Kidney (tissue), 14 donors: Measurements from ENCODE around the gene CALHM1. TPM values are rescaled to one million over a fixed set of nuclear protein-coding genes. Genes with fewer than 3 reads are reported as not detected.

ENCODE experiments used
- DNase-seq, 5 donors: peaks; one replicate each; pipeline ENCODE4 v3.0.0-alpha.2; 2013 to 2020
- FAIRE-seq: peaks from 2 replicates; lab custom pipeline; 2012; peaks lifted over from hg19 to GRCh38; lab: Jason Lieb, UNC
- H3K27ac ChIP-seq, 2 donors: one replicate each; pipeline ENCODE4 v1.7.0; 2013; ENCODE audit warnings: low read depth in 2 of 2, low read length in 2 of 2, inconsistent platforms in 1 of 2
- H3K27me3 ChIP-seq: one replicate; pipeline ENCODE4 v1.7.1; 2013; ENCODE audit warnings: low read length, inconsistent platforms; ENCODE audit not compliant: control insufficient read depth, insufficient read depth
- H3K36me3 ChIP-seq, 3 donors: one replicate each; pipeline versions ENCODE4 v1.7.0 to v1.7.1; 2013; ENCODE audit warnings: low read length in 3 of 3, control low read depth in 1 of 3, inconsistent platforms in 1 of 3; ENCODE audit not compliant: insufficient read depth in 3 of 3, control insufficient read depth in 2 of 3
- H3K4me1 ChIP-seq, 3 donors: one replicate each; pipeline versions ENCODE4 v1.7.0 to v1.7.1; 2013; ENCODE audit warnings: low read length in 3 of 3, inconsistent platforms in 1 of 3, low read depth in 1 of 3; ENCODE audit not compliant: control insufficient read depth in 2 of 3, insufficient read depth in 2 of 3
- H3K4me3 ChIP-seq, 3 donors: one replicate each; pipeline versions ENCODE4 v1.7.0 to v1.8.1; 2013; ENCODE audit warnings: low read length in 3 of 3, control low read depth in 1 of 3, inconsistent platforms in 1 of 3
- H3K9ac ChIP-seq, 3 donors: one replicate each; pipeline versions ENCODE4 v1.7.0 to v1.7.1; 2013; ENCODE audit warnings: low read length in 3 of 3, control low read depth in 1 of 3, inconsistent platforms in 1 of 3
- H3K9me3 ChIP-seq, 3 donors: one replicate each; pipeline versions ENCODE4 v1.7.0 to v1.7.1; 2013; ENCODE audit warnings: low read length in 3 of 3, control low read depth in 1 of 3, inconsistent platforms in 1 of 3; ENCODE audit not compliant: control insufficient read depth in 2 of 3, insufficient read depth in 1 of 3
- intact Hi-C: fragments of 100-400 bp; cut with DNase I; formaldehyde crosslinking; loops from one replicate; pipeline ENCODE4 v1.11.1; 2022
- polyA plus RNA-seq: library from polyadenylated mRNA; stranded (reverse); fragments of 350-450 nt; fragmentation: Illumina TruSeq; extraction: RNeasy Lipid Tissue Mini Kit (QIAGEN cat#74804); gene quantifications from one replicate; pipeline ENCODE4 v1.2.3, GENCODE V29; 2014; ENCODE audit warnings: low read depth, low replicate concordance; ENCODE audit not compliant: insufficient read depth
- total RNA-seq: library from RNA; stranded (reverse); fragmentation: NEBNext Ultra II Directional; extraction: Animal tissue kit (Norgen Biotek cat#: 25700); gene quantifications from one replicate; pipeline ENCODE4 v1.2.1, GENCODE V29; 2021
- TF ChIP-seq, protein P1 (sequence below): IDR thresholded peaks from 3 replicates; pipeline ENCODE4 v1.5.1; 2012; ENCODE audit warnings: mild to moderate bottlenecking, moderate library complexity, borderline replicate concordance; ENCODE audit not compliant: insufficient read depth; ENCODE audit errors: extremely low read depth
- donor health status: control.
- donor health status: control.
- donor health status: control.
- donor health status: control.
- donor health status: control.
- donor health status: DM: yes; HTN: yes; CAD: no.
- donor health status: Normal renal cell carcinoma (clear cell type).

CALHM1 gene
- total and polyA plus RNA-seq, 2 donors from 2014 or later = not detected

DNA sequence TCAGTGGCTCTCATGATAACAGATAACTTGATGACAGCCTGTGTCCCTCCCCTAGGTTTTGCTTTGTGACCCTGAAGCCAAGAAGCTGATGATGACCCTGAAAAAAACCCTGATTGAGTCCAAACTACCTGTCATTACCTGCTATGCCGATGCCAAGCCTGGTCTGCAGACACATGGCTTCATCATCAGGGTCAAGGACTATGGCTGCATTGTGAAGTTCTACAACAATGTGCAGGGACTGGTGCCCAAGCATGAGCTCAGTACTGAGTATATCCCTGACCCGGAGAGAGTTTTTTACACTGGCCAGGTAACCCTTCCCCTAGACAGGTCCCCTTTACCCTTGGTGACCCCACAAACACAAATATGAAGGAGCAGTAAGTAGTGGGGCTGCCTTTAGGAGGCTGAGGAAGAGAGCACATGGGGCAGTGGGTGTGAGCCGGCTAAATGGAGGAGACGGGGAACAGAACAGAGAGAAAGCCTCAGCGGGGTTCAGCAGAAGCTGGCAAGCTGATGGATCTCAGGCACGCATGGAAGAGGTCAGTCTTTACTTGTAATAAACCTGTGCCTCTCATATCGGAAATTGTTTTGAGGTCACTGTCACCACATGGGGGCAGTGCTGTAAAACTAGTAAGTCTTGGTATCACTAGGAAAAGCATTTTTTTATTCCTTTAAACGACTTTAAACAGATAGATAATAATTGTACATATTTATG lies 42.1 kb downstream of the CALHM1 start:
- intact Hi-C loops = loop anchor here (5.0 kb wide), 1 partner anchor 71 kb away; no protein-coding TSS in a partner anchor
- Histone ChIP-seq H3K36me3 (peaks cover 31 to 59% (median 56%) of the 10 kb centered on the region in 3 donors), H3K9ac (no peak overlapping the region), H3K4me3 (no peak overlapping the region), H3K27ac (no peak overlapping the region), H3K27me3 (no peaks in the 10 kb centered on the region), H3K4me1 (no peaks in the 10 kb centered on the region), H3K9me3 (no peaks in the 10 kb centered on the region)
- DNase-seq (peak in 4 of 5 donors; percentile 56 to 87 (median 66)), FAIRE-seq (no peak)
- TF ChIP-seq, protein P1, sequence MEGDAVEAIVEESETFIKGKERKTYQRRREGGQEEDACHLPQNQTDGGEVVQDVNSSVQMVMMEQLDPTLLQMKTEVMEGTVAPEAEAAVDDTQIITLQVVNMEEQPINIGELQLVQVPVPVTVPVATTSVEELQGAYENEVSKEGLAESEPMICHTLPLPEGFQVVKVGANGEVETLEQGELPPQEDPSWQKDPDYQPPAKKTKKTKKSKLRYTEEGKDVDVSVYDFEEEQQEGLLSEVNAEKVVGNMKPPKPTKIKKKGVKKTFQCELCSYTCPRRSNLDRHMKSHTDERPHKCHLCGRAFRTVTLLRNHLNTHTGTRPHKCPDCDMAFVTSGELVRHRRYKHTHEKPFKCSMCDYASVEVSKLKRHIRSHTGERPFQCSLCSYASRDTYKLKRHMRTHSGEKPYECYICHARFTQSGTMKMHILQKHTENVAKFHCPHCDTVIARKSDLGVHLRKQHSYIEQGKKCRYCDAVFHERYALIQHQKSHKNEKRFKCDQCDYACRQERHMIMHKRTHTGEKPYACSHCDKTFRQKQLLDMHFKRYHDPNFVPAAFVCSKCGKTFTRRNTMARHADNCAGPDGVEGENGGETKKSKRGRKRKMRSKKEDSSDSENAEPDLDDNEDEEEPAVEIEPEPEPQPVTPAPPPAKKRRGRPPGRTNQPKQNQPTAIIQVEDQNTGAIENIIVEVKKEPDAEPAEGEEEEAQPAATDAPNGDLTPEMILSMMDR = peak; percentile 66

- peaks cover 31 to 56% (median 56%) of the 10 kb centered on the region in 3 donors for H3K36me3 ChIP-seq
- intact Hi-C loops = loop anchor here (5.0 kb wide), 1 partner anchor 72 kb away; no protein-coding TSS in a partner anchor
- H3K4me1 ChIP-seq = no peaks in the 10 kb centered on the region
- H3K9me3 ChIP-seq = no peaks in the 10 kb centered on the region
- H3K27me3 ChIP-seq = no peaks in the 10 kb centered on the region
- H3K27ac ChIP-seq = no peak overlapping the region
- DNase-seq (no peak), FAIRE-seq (no peak)
- no peak overlapping the region for H3K4me3 ChIP-seq
- H3K9ac ChIP-seq = no peak overlapping the region
- TF ChIP-seq, protein P1 = no peak
Observed at GRCh38 chr10:103415581-103415980, 43.1 kb downstream of the CALHM1 start.

GRCh38 chr10:103413564-103413963 lies 45.1 kb downstream of the CALHM1 start:
- Histone ChIP-seq H3K27ac (no peak overlapping the region), H3K4me1 (no peaks in the 10 kb centered on the region), H3K9ac (no peak overlapping the region), H3K27me3 (no peaks in the 10 kb centered on the region), H3K9me3 (no peaks in the 10 kb centered on the region), H3K36me3 (peaks cover 27 to 60% (median 46%) of the 10 kb centered on the region in 3 donors), H3K4me3 (no peak overlapping the region)
- TF ChIP-seq, protein P1 = no peak
- DNase-seq (no peak), FAIRE-seq (no peak)
- intact Hi-C loops = no loop called here

Other genes with a start within 250 kb of the CALHM1 start
- gene RPEL1, start 213.0 kb downstream of the CALHM1 start, total RNA-seq = not detected
- not detected for gene RPEL1, start 213.0 kb downstream of the CALHM1 start, polyA plus RNA-seq
- 0.16 TPM for gene INA, start 181.8 kb downstream of the CALHM1 start, total RNA-seq
- not detected for gene INA, start 181.8 kb downstream of the CALHM1 start, polyA plus RNA-seq
- gene PCGF6, start 107.8 kb downstream of the CALHM1 start, total RNA-seq = 6.3 TPM
- 3.0 TPM for gene PCGF6, start 107.8 kb downstream of the CALHM1 start, polyA plus RNA-seq
- gene TAF5, start 90.9 kb downstream of the CALHM1 start, total RNA-seq = 2.5 TPM
- gene TAF5, start 90.9 kb downstream of the CALHM1 start, polyA plus RNA-seq = 1.5 TPM
- 265 TPM for gene ATP5MK, start 62.4 kb downstream of the CALHM1 start, total RNA-seq
- 1,143 TPM for gene ATP5MK, start 62.4 kb downstream of the CALHM1 start, polyA plus RNA-seq
- 24.9 TPM for gene PDCD11, start 62.3 kb downstream of the CALHM1 start, total RNA-seq
- 8.7 TPM for gene PDCD11, start 62.3 kb downstream of the CALHM1 start, polyA plus RNA-seq
- gene CALHM2, start 6.5 kb downstream of the CALHM1 start, total RNA-seq = 26.0 TPM
- gene CALHM2, start 6.5 kb downstream of the CALHM1 start, polyA plus RNA-seq = 8.0 TPM
- not detected for gene CALHM3, start 20.3 kb upstream of the CALHM1 start, total RNA-seq
- not detected for gene CALHM3, start 20.3 kb upstream of the CALHM1 start, polyA plus RNA-seq
- gene NEURL1, start 34.8 kb upstream of the CALHM1 start, total RNA-seq = 1.2 TPM
- 1.2 TPM for gene NEURL1, start 34.8 kb upstream of the CALHM1 start, polyA plus RNA-seq